GM21619 (cell line): Measurements from ENCODE around the gene MLLT10.

Source experiments
- ATAC-seq: cut with Tn5 transposase; IDR thresholded peaks from one replicate; pipeline ENCODE4 v1.9.1; 2021; ENCODE audit not compliant: unreplicated experiment

The MLLT10 gene

GRCh38 chr10:21759232-21759631, 225.2 kb downstream of the MLLT10 start:
- no peak for ATAC-seq

- no peak for ATAC-seq
Measured at GRCh38 chr10:21760332-21760731, 226.3 kb downstream of the MLLT10 start.

- ATAC-seq = no peak
Measured at GRCh38 chr10:21764466-21765189, 230.6 kb downstream of the MLLT10 start.

GRCh38 chr10:21769041-21769440, 235.0 kb downstream of the MLLT10 start:
- ATAC-seq = no peak

GRCh38 chr10:21771219-21771618, 237.2 kb downstream of the MLLT10 start:
- ATAC-seq = no peak

GRCh38 chr10:21776883-21777282, 242.9 kb downstream of the MLLT10 start:
- ATAC-seq = no peak

- ATAC-seq = no peak
Measured at GRCh38 chr10:21791276-21791675, 257.2 kb downstream of the MLLT10 start.
